ENCODE measurements around the gene DNAJB14.

GRCh38 chr4:99943904-99944437 is 2.4 kb downstream of the DNAJB14 start:
- no peak for TF ChIP-seq POLR2AphosphoS5 (IDR thresholded peaks at IDR 0.05; ENCODE audit: low read depth)
- TF ChIP-seq REST (IDR thresholded peaks at IDR 0.05; ENCODE audit: unreplicated experiment) = no peak
- TF ChIP-seq, protein P1, sequence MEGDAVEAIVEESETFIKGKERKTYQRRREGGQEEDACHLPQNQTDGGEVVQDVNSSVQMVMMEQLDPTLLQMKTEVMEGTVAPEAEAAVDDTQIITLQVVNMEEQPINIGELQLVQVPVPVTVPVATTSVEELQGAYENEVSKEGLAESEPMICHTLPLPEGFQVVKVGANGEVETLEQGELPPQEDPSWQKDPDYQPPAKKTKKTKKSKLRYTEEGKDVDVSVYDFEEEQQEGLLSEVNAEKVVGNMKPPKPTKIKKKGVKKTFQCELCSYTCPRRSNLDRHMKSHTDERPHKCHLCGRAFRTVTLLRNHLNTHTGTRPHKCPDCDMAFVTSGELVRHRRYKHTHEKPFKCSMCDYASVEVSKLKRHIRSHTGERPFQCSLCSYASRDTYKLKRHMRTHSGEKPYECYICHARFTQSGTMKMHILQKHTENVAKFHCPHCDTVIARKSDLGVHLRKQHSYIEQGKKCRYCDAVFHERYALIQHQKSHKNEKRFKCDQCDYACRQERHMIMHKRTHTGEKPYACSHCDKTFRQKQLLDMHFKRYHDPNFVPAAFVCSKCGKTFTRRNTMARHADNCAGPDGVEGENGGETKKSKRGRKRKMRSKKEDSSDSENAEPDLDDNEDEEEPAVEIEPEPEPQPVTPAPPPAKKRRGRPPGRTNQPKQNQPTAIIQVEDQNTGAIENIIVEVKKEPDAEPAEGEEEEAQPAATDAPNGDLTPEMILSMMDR (conservative IDR thresholded peaks at IDR 0.05; ENCODE audit: low read depth in 2 of 2) = no peak
- TF ChIP-seq EZH2 (IDR thresholded peaks at IDR 0.05; ENCODE audit: low read depth, unreplicated experiment) = no peak
- no peak for TF ChIP-seq EZH2phosphoT487 (IDR thresholded peaks at IDR 0.05; ENCODE audit: unreplicated experiment)
- no peak for TF ChIP-seq ZNF462 (CRISPR knock-in tag; IDR thresholded peaks at IDR 0.05)
- no peak for TF ChIP-seq JUNB (IDR thresholded peaks at IDR 0.05; ENCODE audit: unreplicated experiment)
- no peak for TF ChIP-seq STAT1 (IDR thresholded peaks at IDR 0.05; ENCODE audit: unreplicated experiment)
- no peak for TF ChIP-seq ETS1 (IDR thresholded peaks at IDR 0.05)
- no peak for TF ChIP-seq CREB1 (CRISPR knock-in tag; IDR thresholded peaks at IDR 0.05; ENCODE audit: low read depth)
- TF ChIP-seq ZNF114 (CRISPR knock-in tag; IDR thresholded peaks at IDR 0.05) = no peak
- no peak for TF ChIP-seq NANOG (IDR thresholded peaks at IDR 0.05; ENCODE audit: borderline replicate concordance)
